Jurkat, Clone E6-1 (cell line): ENCODE measurements around the gene SMG6.
A peak's percentile ranks its signal among the peaks of the same experiment; 100 is the strongest.
"Not testable (repeated sequence)": the region's sequence is repeated elsewhere in the genome, so short reads cannot be mapped to it uniquely, and the experiment has no call there.

ENCODE experiments used
- DNase-seq: peaks from one replicate; pipeline ENCODE4 v3.0.0-alpha.2; 2011; ENCODE audit warnings: low read depth, low spot score
- H3K4me3 ChIP-seq: 2 replicates; pipeline ENCODE4 v1.5.1; 2011; ENCODE audit warnings: mild to moderate bottlenecking, low read length, control low read depth, moderate library complexity

SMG6 gene

DNA sequence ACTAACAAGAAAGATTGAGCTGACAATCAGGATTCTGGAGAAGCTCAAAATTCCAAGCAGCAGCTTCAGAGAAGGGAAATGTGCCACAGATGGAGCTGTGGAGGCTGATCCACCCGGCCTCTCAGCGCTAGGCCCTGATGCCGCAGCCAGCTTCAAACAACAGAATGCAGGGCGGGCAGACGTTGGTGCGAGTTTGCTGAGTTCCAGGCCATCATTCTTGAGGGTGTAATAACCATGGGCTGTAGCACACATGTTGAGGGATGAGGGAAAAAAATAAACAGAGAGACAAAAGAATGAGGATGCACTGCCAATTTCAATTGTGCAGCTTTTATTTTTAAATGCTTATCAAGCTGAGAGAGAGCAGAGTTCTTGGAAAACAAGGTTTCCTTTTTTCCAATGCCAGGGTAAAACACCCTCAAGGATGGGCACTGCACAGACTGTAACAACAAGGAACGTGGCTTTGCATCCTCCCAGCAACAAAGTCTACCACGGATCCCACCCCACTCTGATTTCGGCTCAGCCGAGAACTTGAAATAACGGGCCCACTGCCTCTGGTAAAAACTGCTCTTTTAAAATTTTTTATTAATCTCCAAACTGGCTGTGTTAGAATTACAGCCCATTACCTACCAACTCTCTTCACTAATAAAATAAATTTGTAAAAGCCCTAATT lies 90.2 kb downstream of the SMG6 start:
- no peak for DNase-seq
- H3K4me3 ChIP-seq: no peak overlapping the region

DNA sequence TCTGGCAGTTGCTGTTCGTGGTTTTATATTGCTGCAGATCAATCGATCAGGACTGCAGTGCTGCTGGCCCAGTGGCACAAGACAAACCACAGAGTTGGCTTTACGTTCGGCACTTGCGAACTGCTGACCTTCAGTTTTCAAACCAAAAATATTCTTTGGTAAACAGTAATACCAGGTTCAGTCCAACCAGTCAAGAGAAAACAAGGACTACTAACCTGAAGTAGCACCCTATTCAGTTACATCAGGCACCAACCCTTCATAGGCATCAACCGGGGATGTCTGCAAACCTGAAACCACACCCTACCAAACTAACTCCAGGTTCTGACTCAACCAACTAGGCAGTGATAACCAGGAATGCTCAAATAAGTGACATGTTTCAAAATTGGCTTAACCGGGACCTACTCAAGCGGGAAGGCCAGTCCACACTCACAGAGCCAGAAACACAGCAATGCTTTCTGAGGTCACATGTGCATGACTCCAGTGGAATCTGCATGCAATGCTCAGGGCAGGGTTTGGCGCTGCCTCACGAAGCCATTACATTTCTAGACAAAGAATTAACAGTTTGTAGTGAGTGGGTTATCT lies 91.1 kb downstream of the SMG6 start:
- no peak for DNase-seq
- H3K4me3 ChIP-seq: no peak overlapping the region

- H3K4me3 ChIP-seq: no peak overlapping the region
- no peak for DNase-seq
Measured at GRCh38 chr17:2211661-2212399, 91.8 kb downstream of the SMG6 start.

GRCh38 chr17:2210726-2211125 lies 92.9 kb downstream of the SMG6 start:
- no peak for DNase-seq
- no peak overlapping the region for H3K4me3 ChIP-seq

GRCh38 chr17:2207815-2208515 lies 95.6 kb downstream of the SMG6 start:
- no peak overlapping the region for H3K4me3 ChIP-seq
- DNase-seq: no peak

DNA sequence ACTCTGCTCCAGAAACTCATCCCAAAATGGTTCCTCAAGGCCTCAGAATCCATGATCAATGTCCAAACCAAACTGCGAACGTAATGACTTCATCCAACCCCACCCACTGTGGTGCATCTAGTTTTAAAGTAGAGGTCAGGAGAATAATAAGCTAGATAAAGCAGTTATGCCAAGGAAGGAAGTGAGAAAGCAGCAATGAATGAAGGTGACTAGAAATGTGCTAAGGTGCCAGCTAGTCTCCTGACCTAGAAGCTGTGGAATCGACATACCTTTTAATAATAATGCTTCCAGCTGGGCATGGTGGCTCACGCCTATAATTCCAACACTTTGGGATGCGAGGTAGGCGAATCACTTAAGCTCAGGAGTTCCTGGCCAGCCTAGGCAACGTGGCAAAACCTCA lies 99.2 kb downstream of the SMG6 start:
- no peak for DNase-seq
- no peak overlapping the region for H3K4me3 ChIP-seq

DNA sequence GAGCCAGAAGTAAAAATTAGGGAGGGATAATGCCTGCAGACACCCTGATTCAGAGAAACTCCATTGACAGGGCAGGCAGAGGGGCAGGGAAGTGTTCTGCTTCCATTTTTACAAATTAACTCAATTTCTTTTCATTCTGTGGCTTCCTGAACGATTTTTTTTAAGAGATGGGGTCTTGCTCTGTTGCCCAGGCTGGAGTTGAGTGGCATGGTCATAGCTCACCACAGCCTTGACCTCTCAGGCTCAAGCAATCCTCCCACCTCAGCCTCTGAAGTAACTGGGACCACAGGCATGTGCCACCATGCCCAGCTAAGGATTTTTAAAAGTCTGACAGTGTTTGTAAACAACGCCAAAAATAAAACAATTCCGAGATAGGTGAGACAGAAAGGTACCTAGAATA lies 99.8 kb downstream of the SMG6 start:
- H3K4me3 ChIP-seq: no peak overlapping the region
- no peak for DNase-seq

DNA sequence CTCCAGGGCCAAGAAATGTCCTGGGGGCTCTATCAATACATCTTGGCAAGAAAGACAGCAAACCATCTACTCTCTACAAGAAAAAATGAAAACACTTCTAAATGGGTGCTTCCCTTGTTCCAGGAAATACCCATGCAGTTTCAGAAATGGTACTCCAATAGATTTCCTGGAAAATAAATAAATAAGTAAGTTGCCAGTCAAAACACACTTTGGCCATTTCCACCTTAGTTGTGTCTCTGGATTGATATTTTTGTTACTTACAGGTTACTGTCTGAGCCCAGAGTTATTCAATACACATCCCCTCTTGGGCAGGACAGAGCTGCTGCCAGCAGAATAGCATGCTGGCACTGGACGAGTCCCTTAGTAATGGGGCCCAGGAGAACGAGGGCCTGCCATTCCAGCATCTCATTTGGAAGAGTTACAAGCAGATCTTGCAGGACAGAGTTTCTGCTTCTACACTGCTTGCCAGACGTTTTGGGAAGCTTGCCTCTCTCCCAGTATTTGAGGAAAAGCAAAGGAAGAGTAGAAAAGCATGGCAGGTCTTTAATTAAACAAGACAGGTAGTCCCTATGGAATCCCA lies 100.5 kb downstream of the SMG6 start:
- no peak overlapping the region for H3K4me3 ChIP-seq
- no peak for DNase-seq

DNA sequence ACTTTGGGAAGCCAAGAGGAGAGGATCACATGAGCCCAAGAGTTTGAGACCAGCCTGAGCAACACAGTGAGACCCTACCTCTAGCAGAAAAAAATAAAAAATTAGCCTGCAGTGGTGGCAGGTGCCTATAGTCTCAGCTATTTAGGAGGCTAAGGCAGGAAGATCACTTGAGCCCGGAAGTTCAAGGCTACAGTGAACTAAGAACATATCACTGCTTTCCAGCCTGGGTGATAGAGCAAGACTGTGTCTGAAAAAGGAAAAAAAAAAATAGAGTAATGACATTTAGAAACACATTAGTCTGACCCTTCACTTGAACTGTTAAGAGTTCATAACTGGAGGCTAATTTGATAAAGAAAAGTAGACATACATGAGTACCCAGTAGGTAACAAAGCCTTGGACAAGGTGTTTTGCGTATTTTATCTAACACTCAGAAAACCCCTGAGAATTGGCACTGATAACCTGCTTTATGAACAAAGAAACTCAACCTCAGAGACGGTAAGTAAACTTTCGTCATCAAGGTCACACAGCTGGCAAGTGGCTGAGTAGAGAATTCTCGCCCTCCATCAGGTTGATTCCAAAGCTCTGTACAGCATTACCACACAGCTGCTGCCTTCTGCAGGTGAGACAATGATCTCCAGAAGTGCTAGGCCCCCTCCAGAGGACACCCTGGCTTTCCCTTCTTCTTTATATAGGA lies 101.1 kb downstream of the SMG6 start:
- no peak for DNase-seq
- H3K4me3 ChIP-seq: no peak overlapping the region

DNA sequence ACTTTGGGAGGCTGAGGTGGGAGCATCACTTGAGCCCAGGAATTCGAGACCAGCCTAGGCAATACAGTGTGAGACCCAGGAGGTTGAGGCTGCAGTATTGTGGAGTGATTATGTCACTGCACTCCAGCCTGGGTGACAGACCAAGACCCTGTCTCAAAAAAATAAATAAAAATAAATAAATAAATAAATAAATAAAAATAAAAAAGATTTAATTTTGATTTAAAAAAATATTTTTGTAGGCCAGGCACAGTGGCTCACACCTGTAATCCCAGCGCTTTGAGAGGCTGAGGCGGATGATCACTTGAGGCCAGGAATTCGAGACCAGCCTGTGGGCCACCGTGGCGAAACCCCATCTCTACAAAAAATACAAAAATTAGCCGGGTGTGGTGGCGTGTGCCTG lies 104.2 kb downstream of the SMG6 start:
- DNase-seq, H3K4me3 ChIP-seq: not testable (repeated sequence)

DNA sequence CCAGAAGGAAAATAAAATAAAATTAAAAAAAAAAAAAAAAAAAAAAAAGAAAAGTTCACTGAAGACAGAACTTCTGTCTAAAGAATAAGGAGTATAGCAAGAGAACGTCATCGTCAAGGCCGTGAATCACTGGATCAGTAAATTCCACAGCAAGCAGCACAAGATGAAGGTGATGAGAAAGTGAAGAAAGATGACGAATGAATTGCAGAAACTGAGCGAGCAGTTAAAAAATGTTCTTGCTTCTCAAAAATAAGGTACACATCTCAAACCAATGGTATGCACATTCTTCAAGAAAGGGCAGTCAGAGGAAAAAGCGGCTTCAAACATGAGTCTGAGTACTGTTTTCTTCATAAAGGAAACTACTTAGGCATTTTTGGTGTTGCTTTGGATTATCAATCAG lies 104.7 kb downstream of the SMG6 start:
- no peak overlapping the region for H3K4me3 ChIP-seq
- no peak for DNase-seq

DNA sequence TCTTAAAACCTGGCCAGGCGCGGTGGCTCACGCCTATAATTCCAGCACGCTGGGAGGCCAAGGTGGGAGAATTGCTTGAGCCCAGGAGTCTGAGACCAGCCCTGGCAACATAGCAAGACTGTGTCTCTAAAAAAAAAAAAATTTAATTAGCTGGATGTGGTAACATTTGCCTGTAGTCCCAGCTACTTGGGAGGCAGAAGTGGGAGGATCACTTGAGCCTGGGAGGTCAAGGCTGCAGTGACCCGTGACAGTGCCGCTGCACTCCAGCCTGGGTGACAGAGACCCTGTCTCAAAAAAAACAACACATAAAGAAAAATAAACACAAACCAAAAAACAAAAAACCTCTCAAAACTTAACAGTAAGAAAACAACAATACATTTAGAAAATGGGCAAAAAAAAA lies 106.3 kb downstream of the SMG6 start:
- no peak overlapping the region for H3K4me3 ChIP-seq
- DNase-seq: no peak

DNA sequence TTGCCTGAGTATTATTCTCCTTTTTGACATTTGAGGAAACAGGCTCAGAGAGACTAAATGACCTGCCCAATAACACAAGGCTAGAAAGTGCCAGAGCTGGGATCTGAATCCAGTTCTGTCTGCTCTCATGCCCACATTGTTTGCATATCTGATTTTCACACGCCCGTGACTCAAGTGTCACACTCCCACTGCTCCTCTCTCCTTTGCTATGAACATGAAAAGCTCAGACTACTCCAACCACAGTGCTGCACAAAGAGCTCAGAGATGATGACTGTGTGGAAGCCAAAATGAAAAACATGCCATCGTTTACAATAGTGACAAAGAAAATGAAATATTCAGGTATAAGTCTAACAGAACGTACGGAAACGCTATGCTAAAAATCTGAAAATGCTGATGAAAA lies 107.9 kb downstream of the SMG6 start:
- DNase-seq: peak; percentile 40

GRCh38 chr17:2194889-2195335 lies 108.7 kb downstream of the SMG6 start:
- no peak for DNase-seq
- H3K4me3 ChIP-seq: no peak overlapping the region

More for the DNA sequence above, 107.9 kb downstream of the SMG6 start:
- H3K4me3 ChIP-seq: no peak overlapping the region

DNA sequence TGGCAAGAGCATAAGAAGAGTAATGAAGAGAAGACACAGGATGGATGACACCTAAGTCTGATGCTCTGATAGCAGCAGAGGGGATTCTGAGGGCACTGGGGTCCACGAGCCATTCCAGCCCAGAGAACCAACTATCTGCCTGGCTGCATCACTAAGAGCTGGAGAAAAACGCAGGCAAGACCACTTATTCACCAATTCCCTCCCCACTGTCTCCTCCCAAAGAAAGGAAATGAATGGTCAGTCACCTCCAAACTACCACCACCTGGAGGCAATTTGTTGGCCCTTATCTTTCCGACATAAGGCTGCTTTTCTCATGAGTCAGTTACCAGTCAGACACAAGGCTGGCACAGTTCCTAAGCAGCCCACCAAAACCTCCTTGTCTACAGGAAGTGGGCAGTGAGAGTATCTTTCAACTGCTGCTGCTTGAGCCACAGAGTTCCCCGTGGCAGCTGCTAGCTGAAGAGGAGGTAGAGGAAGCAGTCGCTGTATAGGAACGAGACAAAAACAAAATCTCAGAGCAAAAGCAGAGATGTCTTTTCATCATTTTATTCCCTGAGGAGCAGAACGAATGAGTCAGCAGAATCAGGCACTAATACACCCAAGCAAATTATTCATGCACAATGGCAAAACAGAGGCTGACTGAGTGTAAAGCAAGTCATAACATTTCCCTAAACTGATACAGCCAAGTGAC lies 111.1 kb downstream of the SMG6 start:
- peak; percentile 98 for DNase-seq

GRCh38 chr17:2191785-2192184 lies 111.8 kb downstream of the SMG6 start:
- H3K4me3 ChIP-seq: no peak overlapping the region

More for the DNA sequence above, 111.1 kb downstream of the SMG6 start:
- H3K4me3 ChIP-seq: peak overlapping the region; percentile 17; the same call in 1 of the 2 replicates

DNA sequence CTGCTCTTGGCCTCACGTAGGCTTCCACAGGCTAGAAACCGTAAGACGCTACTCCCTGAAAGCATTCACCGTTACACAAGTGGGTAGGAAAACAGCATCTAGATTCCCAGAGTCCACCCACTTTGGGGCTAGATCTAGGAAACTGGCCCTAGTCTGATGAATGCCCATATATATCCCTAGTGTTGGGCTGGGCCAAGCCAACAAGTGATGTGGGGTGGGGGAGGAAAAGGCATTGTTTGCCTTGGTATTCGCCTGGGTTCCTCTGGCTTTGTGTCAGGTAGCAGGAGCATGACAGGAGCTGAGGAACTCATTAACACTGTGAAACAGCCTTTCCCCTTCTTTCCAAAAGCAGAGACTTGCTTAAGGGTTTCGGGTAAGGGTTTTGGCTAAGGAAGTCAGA lies 112.4 kb downstream of the SMG6 start:
- H3K4me3 ChIP-seq: no peak overlapping the region
- no peak for DNase-seq

More at GRCh38 chr17:2191785-2192184, 111.8 kb downstream of the SMG6 start:
- no peak for DNase-seq

DNA sequence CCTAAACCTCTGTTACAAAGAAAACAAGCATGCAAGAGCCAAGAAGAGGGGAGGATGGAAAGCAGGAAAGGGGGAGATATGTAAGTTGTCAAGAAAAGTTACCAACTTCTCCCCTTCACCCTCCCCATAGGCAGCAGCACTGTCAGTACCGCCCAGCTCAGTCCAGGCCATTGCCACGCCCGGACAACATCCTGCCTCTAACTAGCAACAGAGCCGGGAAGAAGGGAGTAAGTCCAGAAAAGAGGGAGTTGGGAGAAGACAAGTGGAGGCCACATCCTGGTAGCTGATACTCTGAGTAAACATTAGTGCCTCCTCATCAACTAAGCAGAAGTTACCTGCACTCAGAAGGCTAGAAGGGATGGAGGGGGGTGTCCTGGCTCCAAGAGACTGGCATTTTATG lies 113.6 kb downstream of the SMG6 start:
- DNase-seq: no peak

More for the DNA sequence above, 113.6 kb downstream of the SMG6 start:
- no peak overlapping the region for H3K4me3 ChIP-seq
